Measurements from ENCODE around the gene FEZ2.

DNA sequence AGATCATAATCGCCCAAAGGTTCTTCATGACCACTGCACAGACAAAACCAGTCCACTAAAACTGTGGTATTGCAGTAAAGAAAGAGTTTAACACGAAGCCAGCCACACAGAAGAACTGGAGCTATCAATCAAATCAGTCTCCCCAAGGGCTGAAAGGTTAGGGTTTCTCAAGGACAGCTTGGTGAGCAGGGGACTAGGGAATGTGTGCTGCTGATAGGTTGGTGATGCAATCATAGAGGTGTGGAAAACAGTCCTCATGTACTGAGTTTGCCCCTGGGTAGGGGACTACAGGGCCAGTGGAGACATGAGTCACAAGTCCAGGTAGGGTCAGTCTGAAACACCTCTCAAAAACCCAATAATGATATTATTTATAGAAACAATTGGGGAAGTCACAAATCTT is 27.3 kb upstream of the FEZ2 start:
- no peak for TF ChIP-seq CTCF (IDR thresholded peaks at IDR 0.05)
- no peak for TF ChIP-seq ZFX (IDR thresholded peaks at IDR 0.05; ENCODE audit: borderline replicate concordance)

All from 22Rv1 (cell line).